NCI-H1694 treated with DMSO at 0.1 percent for 48 hours (cell line): ENCODE results near the gene RHBDL3.

Experiments used
- DNase-seq: peaks from one replicate; lab custom pipeline; 2025; lab: John Stamatoyannopoulos, UW

Gene RHBDL3

DNA sequence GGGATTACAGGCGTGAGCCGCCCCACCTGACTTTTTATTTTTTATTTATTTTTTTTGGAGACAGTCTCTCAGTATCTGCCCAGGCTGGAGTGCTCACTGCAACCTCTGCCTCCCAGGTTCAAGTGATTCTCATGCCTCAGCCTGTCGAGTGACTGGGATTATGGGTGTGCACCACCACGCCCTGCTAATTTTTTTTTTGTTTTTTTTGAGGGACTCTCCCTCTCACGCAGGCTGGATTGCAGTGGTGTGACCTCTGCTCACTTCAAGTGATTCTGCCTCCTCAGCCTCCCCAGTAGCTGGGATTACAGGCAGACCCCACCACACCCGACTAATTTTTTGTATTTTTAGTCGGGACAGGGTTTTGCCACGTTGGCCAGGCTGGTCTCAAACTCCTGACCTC is 92.0 kb downstream of the RHBDL3 start:
- DNase-seq: no peak

DNA sequence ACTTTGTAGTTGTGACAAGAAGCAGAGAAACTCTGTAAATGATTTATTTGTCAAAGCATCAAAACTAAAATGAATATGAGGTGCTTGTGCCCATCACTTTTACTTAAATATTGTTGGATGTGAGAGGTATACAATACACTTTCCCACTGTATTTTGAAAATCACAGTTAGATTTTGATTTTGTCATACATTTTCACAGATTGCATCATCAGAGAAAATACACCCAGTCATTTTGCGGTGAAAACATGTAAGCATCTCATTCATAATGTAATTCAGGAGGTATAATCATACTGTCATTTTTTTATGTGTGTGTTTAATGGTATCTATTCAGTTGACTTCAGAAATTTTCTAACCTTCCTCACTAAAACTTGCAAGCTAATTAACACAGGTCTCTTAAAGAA is 95.6 kb downstream of the RHBDL3 start:
- no peak for DNase-seq

DNA sequence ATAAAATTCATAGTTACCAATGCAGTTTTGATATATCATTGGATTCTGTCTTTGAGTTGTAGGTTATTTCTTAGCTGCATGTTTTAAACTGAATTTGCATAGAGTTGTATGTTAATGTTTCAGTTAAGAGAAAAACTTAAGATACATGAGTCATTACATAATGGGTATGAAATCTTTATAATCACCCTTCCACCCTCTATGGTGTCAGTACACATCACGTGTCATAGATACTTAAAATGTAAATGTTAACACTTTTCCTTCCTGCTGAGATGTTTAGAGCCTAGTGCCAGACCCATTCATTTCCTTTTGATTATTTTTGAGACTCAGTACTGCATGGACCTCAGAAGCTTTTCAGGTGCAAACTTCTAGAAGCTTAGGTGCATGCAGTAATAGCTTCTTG is 104.8 kb downstream of the RHBDL3 start:
- no peak for DNase-seq
